NCI-H2171 treated with DMSO at 0.1 percent for 48 hours (cell line): Measurements from ENCODE around the gene ZNF182.
"Not testable (repeated sequence)": the region's sequence is repeated elsewhere in the genome, so short reads cannot be mapped to it uniquely, and the experiment has no call there.

Experiments used
- DNase-seq: peaks from one replicate; lab custom pipeline; 2025; lab: John Stamatoyannopoulos, UW

ZNF182 gene

GRCh38 chrX:48001260-48001659, 2.5 kb downstream of the ZNF182 start:
- no peak for DNase-seq

GRCh38 chrX:47992669-47993068, 11.1 kb downstream of the ZNF182 start:
- DNase-seq = no peak

- no peak for DNase-seq
These were observed 11.8 kb downstream of the ZNF182 start for GRCh38 chrX:47992095-47992380.

GRCh38 chrX:47991263-47992094, 12.3 kb downstream of the ZNF182 start:
- no peak for DNase-seq

- DNase-seq = no peak
These were observed 27.3 kb downstream of the ZNF182 start for GRCh38 chrX:47976254-47977151.

- no peak for DNase-seq
These were observed 30.6 kb downstream of the ZNF182 start for GRCh38 chrX:47973235-47973634.

GRCh38 chrX:47965526-47965925, 38.3 kb downstream of the ZNF182 start:
- not testable (repeated sequence) for DNase-seq

- not testable (repeated sequence) for DNase-seq
These were observed 42.0 kb downstream of the ZNF182 start for GRCh38 chrX:47961830-47962229.

GRCh38 chrX:47960406-47960805, 43.4 kb downstream of the ZNF182 start:
- no peak for DNase-seq

GRCh38 chrX:47958761-47959342, 44.9 kb downstream of the ZNF182 start:
- no peak for DNase-seq

- DNase-seq = not testable (repeated sequence)
These were observed 45.6 kb downstream of the ZNF182 start for GRCh38 chrX:47958206-47958605.

GRCh38 chrX:47956016-47956415, 47.8 kb downstream of the ZNF182 start:
- no peak for DNase-seq

- DNase-seq = not testable (repeated sequence)
These were observed 48.5 kb downstream of the ZNF182 start for GRCh38 chrX:47955295-47955694.

- DNase-seq = no peak
These were observed 62.4 kb downstream of the ZNF182 start for GRCh38 chrX:47941423-47941822.

- DNase-seq = no peak
These were observed 63.3 kb downstream of the ZNF182 start for GRCh38 chrX:47940448-47940847.

GRCh38 chrX:47936940-47937317, 66.9 kb downstream of the ZNF182 start:
- no peak for DNase-seq

GRCh38 chrX:47936224-47936939, 67.4 kb downstream of the ZNF182 start:
- DNase-seq = no peak

- no peak for DNase-seq
These were observed 69.8 kb downstream of the ZNF182 start for GRCh38 chrX:47933946-47934345.

- not testable (repeated sequence) for DNase-seq
These were observed 71.8 kb downstream of the ZNF182 start for GRCh38 chrX:47931970-47932369.

- no peak for DNase-seq
These were observed 76.6 kb downstream of the ZNF182 start for GRCh38 chrX:47927212-47927611.
